ENCODE results near the gene TOR2A. TPM values are rescaled to one million over a fixed set of nuclear protein-coding genes. Genes with fewer than 3 reads are reported as not detected.

TOR2A gene
- total and polyA plus RNA-seq, 2 experiments from 2014 or later = 20.6 to 22.8 TPM

DNA sequence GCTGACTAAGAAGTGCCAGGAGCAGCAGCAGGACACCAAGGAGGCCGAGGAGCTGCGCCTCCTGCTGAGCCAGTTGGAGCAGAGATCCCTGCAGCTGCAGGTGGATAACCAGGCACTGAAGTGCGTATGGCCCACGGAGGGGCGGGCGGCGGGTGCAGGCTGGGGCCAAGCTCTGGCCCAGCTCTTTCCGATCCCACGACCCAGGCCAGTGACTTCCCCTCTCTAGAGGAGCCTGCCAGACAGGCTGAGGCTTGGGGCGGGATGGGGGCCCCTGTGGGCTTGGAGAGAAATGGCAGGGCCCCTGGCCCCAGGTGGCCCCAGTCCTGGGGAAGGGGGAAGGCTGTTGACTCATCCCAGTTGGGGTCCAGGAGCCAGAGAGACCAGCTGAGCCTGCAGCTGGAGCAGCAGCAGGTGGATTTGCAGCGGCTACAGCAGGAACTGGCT, 23.2 kb downstream of the TOR2A start:
- Histone ChIP-seq H3K27ac (no peak overlapping the region), H3K4me1 (ENCODE audit: low read depth) (peaks cover 9% of the 10 kb centered on the region), H3K9me3 (ENCODE audit: low read depth) (no peaks in the 10 kb centered on the region), H3K4me3 (no peak overlapping the region), H3K27me3 (no peaks in the 10 kb centered on the region), H3K36me3 (no peaks in the 10 kb centered on the region)
- DNase-seq (ENCODE audit: low read depth in 1 of 2, low spot score in 1 of 2) = no peak
- TF ChIP-seq, protein P1, sequence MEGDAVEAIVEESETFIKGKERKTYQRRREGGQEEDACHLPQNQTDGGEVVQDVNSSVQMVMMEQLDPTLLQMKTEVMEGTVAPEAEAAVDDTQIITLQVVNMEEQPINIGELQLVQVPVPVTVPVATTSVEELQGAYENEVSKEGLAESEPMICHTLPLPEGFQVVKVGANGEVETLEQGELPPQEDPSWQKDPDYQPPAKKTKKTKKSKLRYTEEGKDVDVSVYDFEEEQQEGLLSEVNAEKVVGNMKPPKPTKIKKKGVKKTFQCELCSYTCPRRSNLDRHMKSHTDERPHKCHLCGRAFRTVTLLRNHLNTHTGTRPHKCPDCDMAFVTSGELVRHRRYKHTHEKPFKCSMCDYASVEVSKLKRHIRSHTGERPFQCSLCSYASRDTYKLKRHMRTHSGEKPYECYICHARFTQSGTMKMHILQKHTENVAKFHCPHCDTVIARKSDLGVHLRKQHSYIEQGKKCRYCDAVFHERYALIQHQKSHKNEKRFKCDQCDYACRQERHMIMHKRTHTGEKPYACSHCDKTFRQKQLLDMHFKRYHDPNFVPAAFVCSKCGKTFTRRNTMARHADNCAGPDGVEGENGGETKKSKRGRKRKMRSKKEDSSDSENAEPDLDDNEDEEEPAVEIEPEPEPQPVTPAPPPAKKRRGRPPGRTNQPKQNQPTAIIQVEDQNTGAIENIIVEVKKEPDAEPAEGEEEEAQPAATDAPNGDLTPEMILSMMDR (IDR thresholded peaks at IDR 0.05; ENCODE audit: low read depth, low read length) = no peak

DNA sequence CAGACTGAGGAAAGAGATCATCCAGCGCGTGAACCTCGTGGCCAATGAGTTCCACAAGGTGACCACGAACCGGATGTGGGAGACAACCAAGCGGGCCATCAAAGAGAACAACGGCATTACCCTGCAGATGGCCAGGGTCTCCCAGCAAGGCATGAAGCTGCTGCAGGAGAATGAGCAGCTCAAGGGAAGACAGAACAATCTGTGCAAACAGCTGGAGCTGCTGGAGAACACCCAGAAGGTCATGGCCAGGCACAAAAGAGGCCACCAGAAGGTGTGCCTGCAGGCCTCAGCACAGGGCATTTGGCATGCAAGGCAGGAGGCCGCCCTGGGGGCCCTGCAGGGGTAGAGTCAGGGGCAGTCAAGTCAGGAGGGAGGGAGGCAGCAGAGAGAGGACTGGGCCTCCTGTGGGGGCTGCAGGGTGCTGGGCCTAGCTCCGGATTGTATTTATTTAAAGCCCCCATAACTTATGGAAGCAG, 23.8 kb downstream of the TOR2A start:
- no peak overlapping the region for H3K4me3 ChIP-seq
- H3K27ac ChIP-seq = no peak overlapping the region
- no peaks in the 10 kb centered on the region for H3K9me3 ChIP-seq (ENCODE audit: low read depth)
- H3K27me3 ChIP-seq = no peaks in the 10 kb centered on the region
- no peaks in the 10 kb centered on the region for H3K36me3 ChIP-seq
- TF ChIP-seq, protein P1 (IDR thresholded peaks at IDR 0.05; ENCODE audit: low read depth, low read length) = no peak
- DNase-seq (ENCODE audit: low read depth in 1 of 2, low spot score in 1 of 2) = no peak
- peaks cover 9% of the 10 kb centered on the region for H3K4me1 ChIP-seq (ENCODE audit: low read depth)

DNA sequence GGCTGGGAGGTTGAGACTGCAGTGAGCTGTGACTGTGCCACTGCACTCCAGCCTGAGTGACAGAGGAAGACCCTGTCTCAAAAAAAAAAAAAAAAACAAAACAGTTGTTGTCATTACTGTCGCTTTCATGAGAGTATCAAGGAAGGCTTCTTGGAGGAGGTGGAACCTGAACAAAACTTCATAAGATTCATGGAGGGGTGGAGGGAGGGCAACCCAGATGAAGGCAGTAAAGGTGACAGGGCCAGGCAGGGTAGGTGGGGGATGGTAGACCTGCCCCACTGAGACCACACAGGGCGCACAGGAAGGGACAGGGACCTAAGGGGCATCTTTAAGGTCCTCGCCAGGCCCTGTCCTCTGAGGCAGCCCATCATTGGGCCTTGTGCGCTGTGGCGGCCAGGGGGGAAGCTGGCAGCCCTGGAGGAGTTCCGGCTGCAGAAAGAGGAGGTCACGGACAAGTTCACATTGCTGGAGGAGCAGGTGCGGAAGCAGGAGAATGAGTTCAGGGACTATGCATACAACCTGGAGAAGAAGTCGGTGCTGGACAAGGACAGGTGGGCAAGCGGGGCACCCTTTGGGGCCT, 24.8 kb downstream of the TOR2A start:
- Histone ChIP-seq H3K27ac (no peak overlapping the region), H3K4me1 (ENCODE audit: low read depth) (peaks cover 5% of the 10 kb centered on the region), H3K36me3 (no peaks in the 10 kb centered on the region), H3K27me3 (no peaks in the 10 kb centered on the region), H3K4me3 (no peak overlapping the region), H3K9me3 (ENCODE audit: low read depth) (no peaks in the 10 kb centered on the region)
- no peak for DNase-seq (ENCODE audit: low read depth in 1 of 2, low spot score in 1 of 2)
- TF ChIP-seq, protein P1 (IDR thresholded peaks at IDR 0.05; ENCODE audit: low read depth, low read length) = no peak

DNA sequence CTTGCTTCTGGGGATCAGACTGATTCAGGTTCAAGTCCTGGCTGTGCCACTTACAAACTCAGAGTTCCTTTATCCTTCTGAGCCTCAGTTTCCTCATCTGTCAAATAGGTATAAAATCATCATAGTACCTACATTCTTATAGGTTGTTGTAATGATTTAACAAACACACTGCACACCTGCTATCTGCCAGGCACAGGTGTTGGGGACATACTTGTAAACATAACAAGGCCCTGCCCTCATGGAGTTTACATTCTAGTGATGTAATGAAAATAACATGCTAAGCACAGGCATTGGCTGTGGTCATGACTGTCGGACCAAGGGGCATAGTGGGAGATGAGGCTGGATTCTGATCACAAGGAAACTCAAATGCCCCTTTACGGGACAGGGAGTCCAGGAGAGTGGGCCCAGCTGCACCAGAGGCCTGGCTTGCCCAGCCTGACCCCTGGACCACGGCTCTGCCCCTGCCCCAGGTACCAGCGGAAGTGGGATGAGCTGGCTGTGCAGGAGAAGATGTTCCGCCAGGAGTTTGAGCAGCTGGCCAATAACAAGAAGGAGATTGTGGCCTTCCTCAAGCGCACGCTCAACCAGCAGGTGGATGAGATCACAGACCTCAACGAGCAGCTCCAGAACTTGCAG, 26.0 kb downstream of the TOR2A start:
- H3K4me1 ChIP-seq (ENCODE audit: low read depth) = peaks cover 5% of the 10 kb centered on the region
- H3K27ac ChIP-seq = no peak overlapping the region
- no peaks in the 10 kb centered on the region for H3K27me3 ChIP-seq
- H3K36me3 ChIP-seq = no peaks in the 10 kb centered on the region
- no peak for DNase-seq (ENCODE audit: low read depth in 1 of 2, low spot score in 1 of 2)
- no peaks in the 10 kb centered on the region for H3K9me3 ChIP-seq (ENCODE audit: low read depth)
- TF ChIP-seq, protein P1 (IDR thresholded peaks at IDR 0.05; ENCODE audit: low read depth, low read length) = no peak
- H3K4me3 ChIP-seq = no peak overlapping the region

DNA sequence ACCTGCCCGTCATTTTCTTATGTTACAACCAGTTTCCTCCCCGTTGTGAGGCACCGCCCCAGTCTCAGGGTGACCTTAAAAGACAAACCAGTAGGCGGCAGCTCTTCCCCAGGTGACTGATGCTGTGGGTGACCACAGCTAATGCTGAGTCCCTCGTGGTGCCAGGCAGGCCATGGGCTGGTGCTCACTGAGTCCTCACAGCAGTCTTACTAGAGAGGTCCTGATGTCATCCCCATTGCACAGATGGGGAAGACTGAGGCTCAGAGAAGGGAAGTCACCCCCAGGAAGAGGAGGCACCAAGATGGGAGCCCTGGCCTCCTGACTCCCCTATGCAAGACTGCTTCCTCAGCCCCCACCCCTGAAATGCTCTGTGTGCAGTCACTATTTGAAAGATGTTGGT, 27.3 kb downstream of the TOR2A start:
- no peak overlapping the region for H3K27ac ChIP-seq
- TF ChIP-seq, protein P1 (IDR thresholded peaks at IDR 0.05; ENCODE audit: low read depth, low read length) = no peak

More for the DNA sequence above, 27.3 kb downstream of the TOR2A start:
- Histone ChIP-seq H3K4me3 (no peak overlapping the region), H3K9me3 (ENCODE audit: low read depth) (no peaks in the 10 kb centered on the region), H3K4me1 (ENCODE audit: low read depth) (peaks cover 5% of the 10 kb centered on the region), H3K27me3 (no peaks in the 10 kb centered on the region), H3K36me3 (no peaks in the 10 kb centered on the region)
- no peak for DNase-seq (ENCODE audit: low read depth in 1 of 2, low spot score in 1 of 2)

All from cardiac muscle cell (in vitro differentiated cells and primary cell).